BE2C (cell line): ENCODE results near the gene SMYD2.

Source experiments
- DNase-seq: peaks from one replicate; pipeline ENCODE4 v3.0.0-alpha.2; 2020
- H3K27me3 ChIP-seq: fragments of 250-450 bp; sonication (Bioruptor Pico); 2 replicates; pipeline ENCODE4 v1.5.1; 2020; ENCODE audit warnings: mild to moderate bottlenecking
- H3K36me3 ChIP-seq: fragments of 250-450 bp; sonication (Bioruptor Pico); 2 replicates; pipeline ENCODE4 v1.5.1; 2020; ENCODE audit warnings: mild to moderate bottlenecking
- H3K4me1 ChIP-seq: fragments of 250-450 bp; sonication (Bioruptor Pico); 2 replicates; pipeline ENCODE4 v1.5.1; 2020
- H3K4me3 ChIP-seq: 2 replicates; pipeline ENCODE4 v1.5.1; 2011; ENCODE audit warnings: low read depth, low read length
- H3K9me3 ChIP-seq: fragments of 250-450 bp; sonication (Bioruptor Pico); 2 replicates; pipeline ENCODE4 v1.5.1; 2020
- TF ChIP-seq, protein P1 (sequence below): IDR thresholded peaks from 2 replicates; pipeline ENCODE4 v1.5.1; 2012; ENCODE audit warnings: mild to moderate bottlenecking, low read depth, low read length

SMYD2 gene

DNA sequence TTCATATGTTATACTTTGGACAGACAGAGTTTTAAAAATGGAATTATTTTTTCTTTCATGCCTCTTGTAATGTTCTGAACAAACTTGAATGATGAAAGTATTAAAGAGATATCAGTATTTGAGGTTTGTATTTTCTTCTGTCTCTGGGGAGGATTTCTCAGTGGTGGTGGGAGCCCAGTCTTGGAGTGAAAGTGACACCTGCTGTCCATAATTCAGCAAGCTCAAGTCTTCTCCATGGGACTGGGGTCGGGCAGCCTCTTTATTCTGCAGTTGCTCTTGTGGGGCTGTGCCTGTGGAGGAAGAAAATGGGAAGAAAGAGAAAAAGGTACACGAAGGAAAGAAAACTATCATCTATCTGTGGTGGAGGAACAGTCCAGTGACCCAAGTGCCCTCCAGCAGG is 56.1 kb downstream of the SMYD2 start:
- Histone ChIP-seq H3K9me3 (no peaks in the 10 kb centered on the region; the same call in 1 of the 2 replicates), H3K36me3 (no peaks in the 10 kb centered on the region), H3K4me3 (no peak overlapping the region), H3K4me1 (no peaks in the 10 kb centered on the region), H3K27me3 (no peaks in the 10 kb centered on the region)
- no peak for DNase-seq
- TF ChIP-seq, protein P1, sequence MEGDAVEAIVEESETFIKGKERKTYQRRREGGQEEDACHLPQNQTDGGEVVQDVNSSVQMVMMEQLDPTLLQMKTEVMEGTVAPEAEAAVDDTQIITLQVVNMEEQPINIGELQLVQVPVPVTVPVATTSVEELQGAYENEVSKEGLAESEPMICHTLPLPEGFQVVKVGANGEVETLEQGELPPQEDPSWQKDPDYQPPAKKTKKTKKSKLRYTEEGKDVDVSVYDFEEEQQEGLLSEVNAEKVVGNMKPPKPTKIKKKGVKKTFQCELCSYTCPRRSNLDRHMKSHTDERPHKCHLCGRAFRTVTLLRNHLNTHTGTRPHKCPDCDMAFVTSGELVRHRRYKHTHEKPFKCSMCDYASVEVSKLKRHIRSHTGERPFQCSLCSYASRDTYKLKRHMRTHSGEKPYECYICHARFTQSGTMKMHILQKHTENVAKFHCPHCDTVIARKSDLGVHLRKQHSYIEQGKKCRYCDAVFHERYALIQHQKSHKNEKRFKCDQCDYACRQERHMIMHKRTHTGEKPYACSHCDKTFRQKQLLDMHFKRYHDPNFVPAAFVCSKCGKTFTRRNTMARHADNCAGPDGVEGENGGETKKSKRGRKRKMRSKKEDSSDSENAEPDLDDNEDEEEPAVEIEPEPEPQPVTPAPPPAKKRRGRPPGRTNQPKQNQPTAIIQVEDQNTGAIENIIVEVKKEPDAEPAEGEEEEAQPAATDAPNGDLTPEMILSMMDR = no peak

DNA sequence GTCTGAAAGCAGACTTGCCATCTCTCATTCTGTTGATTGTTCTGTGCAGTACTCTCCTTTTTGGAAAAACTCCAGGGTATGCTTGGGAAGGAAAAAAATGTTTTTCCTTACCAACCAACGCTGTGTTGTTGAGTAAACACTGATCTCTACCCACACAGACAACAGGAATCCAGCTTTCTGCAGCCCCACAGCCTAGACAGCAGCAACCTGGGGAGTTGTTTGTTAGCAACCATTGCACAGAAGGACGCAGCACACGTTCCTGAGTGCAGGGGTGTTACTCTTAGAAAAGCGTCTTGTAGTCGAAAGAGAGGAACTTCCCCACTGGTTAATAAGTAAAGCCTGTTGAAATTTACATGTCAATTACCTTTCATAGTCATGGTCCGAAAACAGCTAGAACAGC is 56.6 kb downstream of the SMYD2 start:
- TF ChIP-seq, protein P1 = no peak
- Histone ChIP-seq H3K27me3 (no peaks in the 10 kb centered on the region), H3K4me1 (no peaks in the 10 kb centered on the region), H3K36me3 (no peaks in the 10 kb centered on the region), H3K4me3 (no peak overlapping the region), H3K9me3 (no peaks in the 10 kb centered on the region; the same call in 1 of the 2 replicates)
- no peak for DNase-seq

DNA sequence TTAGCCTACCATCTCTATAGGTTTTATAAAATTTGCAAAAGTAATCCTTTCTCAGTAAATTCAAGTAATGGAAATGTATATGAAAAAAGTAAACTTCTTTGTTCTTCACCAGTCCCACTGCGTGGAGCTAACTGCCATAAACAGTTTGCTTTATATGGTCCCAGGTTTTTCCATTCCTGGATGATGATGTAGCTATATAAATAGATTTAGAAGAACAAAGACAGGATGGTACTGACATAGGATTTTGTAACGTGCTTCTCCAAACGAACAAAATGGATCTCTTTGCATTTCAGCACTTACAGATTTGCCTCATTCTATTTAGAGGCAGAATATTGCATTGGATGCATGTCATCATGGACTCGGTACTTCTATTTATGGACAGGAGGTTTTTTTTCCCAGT is 57.3 kb downstream of the SMYD2 start:
- TF ChIP-seq, protein P1 = no peak
- no peak for DNase-seq
- no peaks in the 10 kb centered on the region for H3K4me1 ChIP-seq

DNA sequence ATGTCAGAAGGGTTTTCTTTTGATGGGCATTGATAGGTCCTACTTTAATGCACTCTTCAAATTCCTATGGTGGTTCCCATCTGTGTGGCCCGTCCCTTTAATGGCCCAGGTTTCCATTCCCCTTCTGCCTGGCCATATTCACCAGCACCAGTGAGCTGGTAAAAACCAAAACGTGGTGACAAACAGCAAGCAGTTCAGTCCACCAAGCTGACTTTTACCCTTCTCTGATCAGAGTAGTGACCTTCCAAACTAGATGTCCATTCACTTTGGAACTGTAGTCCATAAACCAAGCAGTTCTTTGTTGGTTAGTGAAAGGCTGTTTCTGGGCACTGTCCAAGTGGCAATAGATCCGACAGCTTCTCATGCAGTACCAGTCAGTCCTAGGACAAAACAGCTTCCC is 60.5 kb downstream of the SMYD2 start:
- Histone ChIP-seq H3K36me3 (no peaks in the 10 kb centered on the region), H3K27me3 (no peaks in the 10 kb centered on the region), H3K9me3 (peaks cover 3% of the 10 kb centered on the region), H3K4me3 (no peak overlapping the region), H3K4me1 (no peaks in the 10 kb centered on the region)
- DNase-seq = no peak
- TF ChIP-seq, protein P1 = no peak

More for the DNA sequence above, 57.3 kb downstream of the SMYD2 start:
- Histone ChIP-seq H3K9me3 (no peaks in the 10 kb centered on the region; the same call in 1 of the 2 replicates), H3K27me3 (no peaks in the 10 kb centered on the region), H3K36me3 (no peaks in the 10 kb centered on the region), H3K4me3 (no peak overlapping the region)

DNA sequence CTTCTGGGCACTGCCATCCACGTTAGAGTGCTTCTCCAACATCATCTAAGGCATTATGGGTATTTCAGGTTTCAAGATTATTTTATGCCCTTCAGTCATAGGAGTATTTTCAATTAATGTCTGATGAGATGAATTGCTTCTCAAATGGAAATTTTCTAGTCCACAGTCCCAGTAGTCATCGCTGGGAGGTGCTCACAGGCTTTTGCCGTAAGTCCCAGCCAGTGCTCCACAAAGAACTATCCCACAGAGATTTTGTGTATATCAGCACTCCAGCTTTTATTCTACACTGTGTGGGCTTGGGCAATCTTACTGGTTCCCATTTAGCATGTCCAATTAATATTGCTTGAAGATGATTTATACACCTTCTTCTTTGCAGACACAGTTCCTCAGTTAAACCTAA is 61.0 kb downstream of the SMYD2 start:
- no peak overlapping the region for H3K4me3 ChIP-seq
- TF ChIP-seq, protein P1 = no peak
- no peak for DNase-seq
- H3K9me3 ChIP-seq = peaks cover 3% of the 10 kb centered on the region
- no peaks in the 10 kb centered on the region for H3K27me3 ChIP-seq
- no peaks in the 10 kb centered on the region for H3K36me3 ChIP-seq
- no peaks in the 10 kb centered on the region for H3K4me1 ChIP-seq

DNA sequence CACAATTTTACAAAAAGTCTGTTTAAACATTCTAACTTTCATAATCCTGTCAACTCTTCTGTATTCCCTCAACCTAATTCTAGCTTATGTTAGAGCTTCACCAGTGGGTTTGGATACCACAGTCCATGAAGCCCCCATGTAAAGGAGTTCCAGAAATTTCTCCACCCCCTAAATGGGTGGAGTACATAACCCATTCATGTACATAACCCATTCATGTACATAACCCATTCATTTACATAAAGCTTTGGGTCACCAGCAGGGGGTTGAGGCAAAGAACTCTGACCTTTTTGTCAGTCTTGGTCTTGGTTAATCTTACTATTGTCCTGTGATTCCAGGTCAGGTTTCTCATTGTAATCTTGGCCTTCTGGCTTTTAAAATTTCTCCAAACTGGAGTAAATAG is 61.6 kb downstream of the SMYD2 start:
- Histone ChIP-seq H3K4me3 (no peak overlapping the region), H3K9me3 (peaks cover 3% of the 10 kb centered on the region), H3K27me3 (no peaks in the 10 kb centered on the region), H3K4me1 (no peaks in the 10 kb centered on the region), H3K36me3 (no peaks in the 10 kb centered on the region)
- TF ChIP-seq, protein P1 = no peak
- DNase-seq = no peak
